SU-DHL-6 (cell line): Measurements from ENCODE around the gene DIS3L2.
"Not testable (repeated sequence)": the region's sequence is repeated elsewhere in the genome, so short reads cannot be mapped to it uniquely, and the experiment has no call there.

Experiments
- H2AFZ ChIP-seq: fragments of 200-600 bp; sonication (generic); 2 replicates; pipeline ENCODE4 v1.6.1; 2014; ENCODE audit warnings: low read depth, mild to moderate bottlenecking, moderate library complexity, mixed read lengths, antibody characterized with exemption, low read length; ENCODE audit not compliant: severe bottlenecking
- H3F3A ChIP-seq: fragments of 200-600 bp; shearing (Covaris generic); 2 replicates; pipeline ENCODE4 v1.6.0; 2016; ENCODE audit warnings: antibody characterized with exemption, mild to moderate bottlenecking; ENCODE audit not compliant: insufficient read depth
- H3K27ac ChIP-seq: fragments of 200-600 bp; sonication (generic); 2 replicates; pipeline ENCODE4 v1.5.1; 2016; ENCODE audit warnings: low read depth, mild to moderate bottlenecking, low read length, moderate library complexity, mixed read lengths
- H3K27me3 ChIP-seq: fragments of 200-600 bp; sonication (generic), shearing (Covaris generic); 2 replicates; pipeline ENCODE4 v1.6.0; 2014; ENCODE audit warnings: mild to moderate bottlenecking, low read length
- H3K36me3 ChIP-seq: fragments of 200-600 bp; sonication (generic); 2 replicates; pipeline ENCODE4 v1.6.1; 2014; ENCODE audit warnings: mild to moderate bottlenecking, low read length, mixed read lengths
- H3K4me2 ChIP-seq: fragments of 300-600, 200-600 bp; shearing (Covaris generic), sonication (generic); 2 replicates; pipeline ENCODE4 v1.6.0; 2014; ENCODE audit warnings: low read length, low read depth, mild to moderate bottlenecking; ENCODE audit not compliant: poor library complexity, severe bottlenecking
- H3K4me3 ChIP-seq: fragments of 200-600 bp; sonication (generic); 2 replicates; pipeline ENCODE4 v1.5.1; 2014; ENCODE audit warnings: antibody characterized with exemption, low read length, mild to moderate bottlenecking, mixed read lengths; ENCODE audit not compliant: insufficient read depth, poor library complexity, severe bottlenecking
- H3K79me2 ChIP-seq: fragments of 200-600 bp; sonication (generic); 2 replicates; pipeline ENCODE4 v1.6.1; 2014; ENCODE audit warnings: mild to moderate bottlenecking, low read length, moderate library complexity; ENCODE audit not compliant: insufficient read depth
- H3K9ac ChIP-seq: fragments of 200-600 bp; sonication (generic); 2 replicates; pipeline ENCODE4 v1.7.0; 2014; ENCODE audit warnings: mild to moderate bottlenecking, low read length
- H3K9me2 ChIP-seq: fragments of 200-600 bp; sonication (generic); replicated peaks from 2 replicates; pipeline ENCODE4 v1.6.1; 2014; ENCODE audit warnings: low read length; ENCODE audit not compliant: insufficient read depth
- H3K9me3 ChIP-seq: fragments of 200-600 bp; sonication (generic); 2 replicates; pipeline ENCODE4 v1.6.1; 2014; ENCODE audit warnings: low read length, mixed read lengths; ENCODE audit not compliant: insufficient read depth
- H4K20me1 ChIP-seq: fragments of 200-600 bp; sonication (generic); 2 replicates; pipeline ENCODE4 v1.6.1; 2014; ENCODE audit warnings: low read depth, mild to moderate bottlenecking, antibody characterized with exemption, low read length, moderate library complexity, mixed read lengths
- CTCF ChIP-seq: fragments of 200-600 bp; sonication (generic); IDR thresholded peaks from one replicate; pipeline ENCODE4 v1.5.1; 2017; ENCODE audit warnings: antibody characterized with exemption, mild to moderate bottlenecking, low read length, moderate library complexity; ENCODE audit not compliant: insufficient read depth, poor library complexity, severe bottlenecking
- EZH2phosphoT487 ChIP-seq: fragments of 200-600 bp; sonication (generic), shearing (Covaris generic); conservative IDR thresholded peaks from 2 replicates; pipeline ENCODE4 v1.6.1; 2018; ENCODE audit warnings: mild to moderate bottlenecking, antibody characterized with exemption, low read length, moderate library complexity, mixed read lengths

DIS3L2 gene

DNA sequence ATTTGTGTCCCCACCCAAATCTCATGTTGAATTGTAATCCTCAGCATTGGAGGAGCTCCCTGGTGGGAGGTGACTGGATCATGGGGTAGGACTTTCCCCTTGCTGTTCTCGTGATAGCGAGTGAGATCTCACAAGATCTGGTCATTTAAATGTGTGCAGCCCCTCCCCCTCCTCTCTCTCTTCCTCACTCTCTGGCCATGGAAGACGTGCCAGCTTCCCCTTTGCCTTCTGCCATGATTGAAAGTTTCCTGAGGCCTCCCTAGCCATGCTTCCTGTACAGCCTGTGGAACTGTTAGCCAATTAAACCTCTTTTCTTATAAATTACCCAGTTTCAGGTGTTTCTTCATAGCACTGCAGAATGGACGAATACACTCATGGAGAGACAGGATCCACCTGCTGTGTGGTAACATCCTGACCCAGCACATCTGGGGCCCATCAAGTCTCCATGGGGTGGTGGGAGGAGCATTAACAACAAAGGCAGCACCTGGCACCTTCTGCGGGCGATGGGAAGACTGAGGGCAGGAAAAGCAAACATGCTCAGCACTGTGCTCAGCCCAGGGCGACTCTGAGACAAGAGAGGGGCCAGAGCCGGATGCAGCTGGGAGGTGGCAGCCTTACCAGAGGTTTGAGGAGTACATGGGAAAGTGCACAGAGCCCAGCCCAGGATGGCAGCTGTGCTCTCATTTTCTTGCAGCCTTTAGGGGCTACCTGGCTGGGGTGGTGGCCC, 400.8 kb downstream of the DIS3L2 start:
- H2AFZ ChIP-seq = no peak overlapping the region
- H3K9me2 ChIP-seq = no peaks in the 10 kb centered on the region
- H3K79me2 ChIP-seq = no peaks in the 10 kb centered on the region
- H3K27me3 ChIP-seq = no peaks in the 10 kb centered on the region
- no peak for TF ChIP-seq EZH2phosphoT487
- no peak for TF ChIP-seq CTCF
- no peaks in the 10 kb centered on the region for H3K9me3 ChIP-seq
- H3K27ac ChIP-seq = no peak overlapping the region
- no peak overlapping the region for H3K9ac ChIP-seq
- no peaks in the 10 kb centered on the region for H3K36me3 ChIP-seq
- H3F3A ChIP-seq = no peaks in the 10 kb centered on the region
- no peaks in the 10 kb centered on the region for H4K20me1 ChIP-seq
- H3K4me2 ChIP-seq = no peak overlapping the region
- no peak overlapping the region for H3K4me3 ChIP-seq

GRCh38 chr2:232363064-232363783, 401.7 kb downstream of the DIS3L2 start:
- H3K9ac ChIP-seq, H3K27ac ChIP-seq, H4K20me1 ChIP-seq, H3K9me2 ChIP-seq, H3K9me3 ChIP-seq, H3K79me2 ChIP-seq, H3K27me3 ChIP-seq, H3K4me3 ChIP-seq, H3K36me3 ChIP-seq, H3F3A ChIP-seq, H2AFZ ChIP-seq: not testable (repeated sequence)
- H3K4me2 ChIP-seq = peak overlapping the region; percentile 31

- H3K9me2 ChIP-seq = no peaks in the 10 kb centered on the region
- H3F3A ChIP-seq = no peaks in the 10 kb centered on the region
- H3K27ac ChIP-seq = no peak overlapping the region
- H3K4me2 ChIP-seq = peak overlapping the region; percentile 31
- no peaks in the 10 kb centered on the region for H3K27me3 ChIP-seq
- no peaks in the 10 kb centered on the region for H3K36me3 ChIP-seq
- no peak overlapping the region for H3K4me3 ChIP-seq
- H3K9ac ChIP-seq = no peak overlapping the region
- H3K9me3 ChIP-seq = no peaks in the 10 kb centered on the region
- H3K79me2 ChIP-seq = no peaks in the 10 kb centered on the region
- no peaks in the 10 kb centered on the region for H4K20me1 ChIP-seq
- no peak overlapping the region for H2AFZ ChIP-seq
- TF ChIP-seq CTCF = no peak
- no peak for TF ChIP-seq EZH2phosphoT487
Measured at GRCh38 chr2:232363784-232364615, 402.5 kb downstream of the DIS3L2 start.

GRCh38 chr2:232364806-232365594, 403.5 kb downstream of the DIS3L2 start:
- H3K4me2 ChIP-seq, H4K20me1 ChIP-seq, H3K9me3 ChIP-seq, H3K9ac ChIP-seq, H3K36me3 ChIP-seq, H3K9me2 ChIP-seq, H3K79me2 ChIP-seq, H3K27ac ChIP-seq, H3K4me3 ChIP-seq, H3K27me3 ChIP-seq, H3F3A ChIP-seq, H2AFZ ChIP-seq: not testable (repeated sequence)
